Thoracic aorta (tissue), 2 donors: Measurements from ENCODE around the gene SECISBP2. TPM values are rescaled to one million over a fixed set of nuclear protein-coding genes. Genes with fewer than 3 reads are reported as not detected.

ENCODE experiments used
- ATAC-seq: fragments of 150-250 bp; one replicate; pipeline ENCODE4 v1.8.0; 2017; ENCODE audit warnings: low read depth; ENCODE audit not compliant: insufficient number of reproducible peaks, low FRiP score
- DNase-seq: peaks from one replicate; pipeline ENCODE4 v3.0.0-alpha.2; 2020; ENCODE audit warnings: low spot score
- H3K27ac ChIP-seq, 2 donors: fragments of 200-600 bp; sonication (generic); 1 replicate in 1 of 2; 2 replicates in 1 of 2; pipeline ENCODE4 v1.5.1; 2016; ENCODE audit warnings: mild to moderate bottlenecking in 2 of 2, moderate library complexity in 2 of 2
- H3K27me3 ChIP-seq: fragments of 200-600 bp; sonication (generic); replicated peaks from 2 replicates; pipeline ENCODE4 v1.6.0; 2016; ENCODE audit warnings: mild to moderate bottlenecking; ENCODE audit not compliant: insufficient read depth
- H3K36me3 ChIP-seq: fragments of 200-600 bp; sonication (generic); one replicate; pipeline ENCODE4 v1.5.1; 2016
- H3K4me1 ChIP-seq, 2 donors: fragments of 200-600 bp; sonication (generic); 1 replicate in 1 of 2; 2 replicates in 1 of 2; pipeline versions ENCODE4 v1.5.1 to v1.6.0; 2016; ENCODE audit warnings: low read depth in 2 of 2, mild to moderate bottlenecking in 1 of 2; ENCODE audit not compliant: control insufficient read depth in 1 of 2
- H3K4me3 ChIP-seq: fragments of 200-600 bp; sonication (generic); 2 replicates; pipeline ENCODE4 v1.5.1; 2016; ENCODE audit warnings: mild to moderate bottlenecking
- H3K9me3 ChIP-seq: fragments of 200-600 bp; sonication (generic); 2 replicates; pipeline ENCODE4 v1.5.1; 2016
- CTCF ChIP-seq: fragments of 200-600 bp; sonication (generic); IDR thresholded peaks from one replicate; pipeline ENCODE4 v1.5.1; 2019; ENCODE audit warnings: antibody characterized with exemption
- total RNA-seq, 2 donors: library from RNA; depleted of rRNA; stranded (reverse); fragments of >200 nt; gene quantifications; one replicate each; pipeline versions ENCODE4 v1.1.0 to v1.2.3, GENCODE V29; 2016

Gene SECISBP2
- total RNA-seq, 2 donors from 2014 or later = 37.2 to 91.5 TPM

- Histone ChIP-seq H3K9me3 (no peaks in the 10 kb centered on the region), H3K4me1 (no peaks in the 10 kb centered on the region), H3K27me3 (no peaks in the 10 kb centered on the region), H3K4me3 (no peak overlapping the region), H3K27ac (no peak overlapping the region), H3K36me3 (peaks cover 4% of the 10 kb centered on the region)
- TF ChIP-seq CTCF = no peak
- ATAC-seq (no peak), DNase-seq (no peak)
Measured at GRCh38 chr9:89379508-89380115, 61.3 kb downstream of the SECISBP2 start.

- Histone ChIP-seq H3K27me3 (no peaks in the 10 kb centered on the region), H3K4me3 (no peak overlapping the region), H3K4me1 (no peaks in the 10 kb centered on the region), H3K27ac (no peak overlapping the region), H3K9me3 (no peaks in the 10 kb centered on the region), H3K36me3 (peaks cover 4% of the 10 kb centered on the region)
- ATAC-seq = no peak
- DNase-seq = no peak
- no peak for TF ChIP-seq CTCF
Measured at GRCh38 chr9:89380437-89381307, 62.4 kb downstream of the SECISBP2 start.

- Histone ChIP-seq H3K27ac (no peak overlapping the region), H3K9me3 (no peaks in the 10 kb centered on the region), H3K4me1 (no peaks in the 10 kb centered on the region), H3K4me3 (no peak overlapping the region), H3K27me3 (no peaks in the 10 kb centered on the region), H3K36me3 (peaks cover 4% of the 10 kb centered on the region)
- no peak for DNase-seq
- ATAC-seq = no peak
- TF ChIP-seq CTCF = no peak
Measured at GRCh38 chr9:89381308-89381609, 63.0 kb downstream of the SECISBP2 start.

GRCh38 chr9:89382026-89382986 lies 64.0 kb downstream of the SECISBP2 start:
- no peaks in the 10 kb centered on the region for H3K4me1 ChIP-seq
- no peak overlapping the region for H3K27ac ChIP-seq
- H3K9me3 ChIP-seq = no peaks in the 10 kb centered on the region
- no peak overlapping the region for H3K4me3 ChIP-seq
- ATAC-seq (no peak), DNase-seq (no peak)
- H3K27me3 ChIP-seq = no peaks in the 10 kb centered on the region
- peaks cover 4% of the 10 kb centered on the region for H3K36me3 ChIP-seq
- no peak for TF ChIP-seq CTCF
